Measurements from ENCODE around the gene NBAS. TPM values are rescaled to one million over a fixed set of nuclear protein-coding genes. Genes with fewer than 3 reads are reported as not detected.
A peak's percentile ranks its signal among the peaks of the same experiment; 100 is the strongest.

The NBAS gene
- total and polyA plus RNA-seq, 8 donors = 14.5 to 96.2 (median 41.2) TPM

DNA sequence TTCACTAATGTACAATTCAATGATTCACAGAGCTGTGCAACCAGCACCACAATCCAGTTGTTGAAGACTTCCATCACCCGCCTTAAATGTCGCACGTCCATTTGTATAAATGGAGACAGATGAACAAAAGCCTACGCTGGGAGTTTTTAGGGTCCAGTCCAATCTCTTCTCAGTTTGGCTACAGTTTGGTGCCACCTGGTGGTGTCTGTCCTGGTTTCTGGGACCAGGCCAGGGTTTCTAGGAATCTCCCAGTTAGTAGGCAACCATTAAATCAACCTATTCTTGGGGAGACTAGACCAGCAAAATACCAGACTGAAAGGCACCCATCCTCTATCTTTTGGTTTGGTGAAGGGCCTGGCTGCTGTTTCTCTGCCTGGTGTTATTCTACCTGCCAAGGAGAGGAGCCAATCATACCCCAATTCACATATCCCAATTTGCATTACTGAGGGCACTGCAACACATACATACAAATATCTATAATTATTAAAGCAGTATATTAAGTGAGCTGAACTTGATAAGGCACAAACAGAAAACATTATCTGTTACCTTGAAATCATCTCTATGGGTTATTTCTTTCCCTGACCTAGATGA is 27.3 kb upstream of the NBAS start:
- Histone ChIP-seq H3K4me1 (peaks cover 9 to 20% (median 19%) of the 10 kb centered on the region in 4 donors), H3K4me3 (no peak overlapping the region), H3K27me3 (no peaks in the 10 kb centered on the region), H3K27ac (no peak overlapping the region), H3K36me3 (no peaks in the 10 kb centered on the region), H3K9me3 (no peaks in the 10 kb centered on the region)
- intact Hi-C loops (cut with DNase I; ENCODE audit: low total_unique reads) = no loop called here
- WGBS, 5 donors = 29 to 46% (median 36%) methylated on average over 4 of the region's 4 CpGs
- peak; percentile 61 to 74 for DNase-seq
- TF ChIP-seq CTCF (IDR thresholded peaks at IDR 0.05) (peak in 5 of 7 experiments; percentile 21 to 41 (median 40)), POLR2A (IDR thresholded peaks at IDR 0.05) (no peak)

DNA sequence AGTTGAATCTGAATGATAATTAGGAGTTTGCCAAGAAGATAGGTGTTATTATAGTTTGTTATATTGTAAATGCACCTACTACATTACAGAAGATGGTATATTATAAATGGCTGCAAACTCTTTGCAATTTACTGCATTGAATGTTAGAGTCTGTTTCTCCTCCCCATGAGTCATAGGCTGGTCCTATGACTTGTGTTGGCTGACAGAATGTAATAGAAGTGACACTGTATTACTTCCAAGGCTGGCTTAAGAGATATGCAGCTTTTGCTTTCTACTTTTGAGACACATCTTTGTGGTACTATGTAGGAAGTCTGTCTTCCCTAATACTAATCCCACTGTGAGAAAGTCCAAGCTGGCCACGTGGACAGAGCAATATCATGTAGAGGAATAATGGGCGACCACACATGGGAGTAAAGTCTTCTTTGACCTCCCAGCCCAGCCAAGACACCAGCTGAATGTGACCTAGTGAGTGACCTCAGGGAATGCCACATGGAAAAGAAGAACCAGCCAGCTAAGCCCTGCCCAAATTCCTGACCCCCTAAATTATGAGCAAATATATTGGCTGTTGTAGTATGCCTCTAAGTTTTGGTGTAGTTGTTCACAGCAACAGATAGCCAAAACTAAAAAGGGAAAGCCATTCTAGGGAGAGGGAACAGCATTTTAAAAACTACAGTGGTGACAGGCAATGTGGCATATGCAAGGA is 23.8 kb upstream of the NBAS start:
- no peak for TF ChIP-seq CTCF (IDR thresholded peaks at IDR 0.05)
- no peak for TF ChIP-seq POLR2A (IDR thresholded peaks at IDR 0.05)
- no peak for TF ChIP-seq EP300 (IDR thresholded peaks at IDR 0.05)
- TF ChIP-seq POLR2AphosphoS5 (IDR thresholded peaks at IDR 0.05) = no peak
- H3K4me3 ChIP-seq = no peak overlapping the region
- H3K27me3 ChIP-seq = no peaks in the 10 kb centered on the region
- intact Hi-C loops (cut with DNase I; ENCODE audit: low total_unique reads) = no loop called here
- WGBS, 5 donors = 65 to 90% (median 85%) methylated on average over 2 of the region's 2 CpGs
- DNase-seq = no peak
- no peaks in the 10 kb centered on the region for H3K36me3 ChIP-seq
- H3K4me1 ChIP-seq = no peaks in the 10 kb centered on the region
- no peak overlapping the region for H3K27ac ChIP-seq
- no peaks in the 10 kb centered on the region for H3K9me3 ChIP-seq

DNA sequence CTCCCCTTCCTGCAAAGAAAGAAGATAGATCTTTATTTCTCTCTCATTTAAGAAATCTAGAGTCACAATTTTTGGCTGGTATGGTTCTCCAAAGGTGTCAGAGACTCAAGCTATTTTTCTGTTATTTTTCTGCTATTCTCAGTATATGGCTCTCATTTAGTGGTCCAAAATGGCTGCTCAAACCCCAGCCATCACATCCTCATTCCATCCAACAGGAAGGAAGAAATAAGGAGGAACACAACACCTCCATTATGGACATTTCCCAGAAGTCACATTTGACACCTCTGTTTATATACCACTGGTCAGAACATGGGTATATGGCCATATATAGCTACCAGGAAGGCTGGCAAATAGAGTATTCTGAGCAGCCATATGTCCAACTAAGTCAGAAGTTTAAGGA is 23.2 kb upstream of the NBAS start:
- Histone ChIP-seq H3K4me1 (no peaks in the 10 kb centered on the region), H3K27me3 (no peaks in the 10 kb centered on the region), H3K36me3 (no peaks in the 10 kb centered on the region), H3K27ac (no peak overlapping the region), H3K4me3 (no peak overlapping the region), H3K9me3 (no peaks in the 10 kb centered on the region)
- no peak for TF ChIP-seq POLR2A (IDR thresholded peaks at IDR 0.05)
- TF ChIP-seq POLR2AphosphoS5 (IDR thresholded peaks at IDR 0.05) = no peak
- no peak for TF ChIP-seq EP300 (IDR thresholded peaks at IDR 0.05)
- no peak for TF ChIP-seq CTCF (IDR thresholded peaks at IDR 0.05)
- no peak for DNase-seq
- intact Hi-C loops (cut with DNase I; ENCODE audit: low total_unique reads) = no loop called here

GRCh38 chr2:15583826-15584225 is 22.7 kb upstream of the NBAS start:
- TF ChIP-seq POLR2AphosphoS5 (IDR thresholded peaks at IDR 0.05) (no peak), POLR2A (IDR thresholded peaks at IDR 0.05) (no peak), EP300 (IDR thresholded peaks at IDR 0.05) (no peak), CTCF (IDR thresholded peaks at IDR 0.05) (no peak)

More at GRCh38 chr2:15583826-15584225, 22.7 kb upstream of the NBAS start:
- Histone ChIP-seq H3K4me3 (no peak overlapping the region), H3K4me1 (no peaks in the 10 kb centered on the region), H3K27ac (no peak overlapping the region), H3K27me3 (no peaks in the 10 kb centered on the region), H3K36me3 (no peaks in the 10 kb centered on the region), H3K9me3 (no peaks in the 10 kb centered on the region)
- WGBS, 5 donors = 74 to 92% (median 79%) methylated on average over 1 of the region's 1 CpG
- DNase-seq = no peak
- intact Hi-C loops (cut with DNase I; ENCODE audit: low total_unique reads) = no loop called here
